Mesenchymal stem cell (in vitro differentiated cells and primary cell): Measurements from ENCODE around the gene ASB1.

Source experiments
- DNase-seq: peaks from one replicate; pipeline ENCODE4 v3.0.0-alpha.2; 2013
- H2AFZ ChIP-seq: one replicate; pipeline ENCODE4 v1.6.1; 2013; ENCODE audit warnings: low read depth, mild to moderate bottlenecking, control low read depth, inconsistent platforms, low read length, moderate library complexity
- H2AK5ac ChIP-seq: 2 replicates; pipeline ENCODE4 v1.6.1; 2013; ENCODE audit warnings: low read length, moderate library complexity, mild to moderate bottlenecking, inconsistent platforms; ENCODE audit not compliant: severe bottlenecking
- H2BK120ac ChIP-seq: one replicate; pipeline ENCODE4 v1.6.1; 2013; ENCODE audit warnings: low read depth, mild to moderate bottlenecking, inconsistent platforms, low read length, moderate library complexity
- H2BK12ac ChIP-seq, 2 experiments: one replicate each; pipeline ENCODE4 v1.6.1; 2013; ENCODE audit warnings: inconsistent platforms in 2 of 2, low read length in 2 of 2, mild to moderate bottlenecking in 2 of 2, moderate library complexity in 2 of 2, control low read depth in 1 of 2
- H2BK15ac ChIP-seq: one replicate; pipeline ENCODE4 v1.6.1; 2013; ENCODE audit warnings: mild to moderate bottlenecking, low read depth, inconsistent platforms; ENCODE audit not compliant: poor library complexity, severe bottlenecking
- H2BK5ac ChIP-seq: 2 replicates; pipeline ENCODE4 v1.6.1; 2013; ENCODE audit warnings: low read depth, mild to moderate bottlenecking, low read length, control low read depth, inconsistent platforms; ENCODE audit not compliant: poor library complexity, severe bottlenecking
- H3K14ac ChIP-seq, 2 experiments: one replicate each; pipeline ENCODE4 v1.6.1; 2013; ENCODE audit warnings: inconsistent platforms in 2 of 2, low read length in 2 of 2, control low read depth in 1 of 2, mild to moderate bottlenecking in 1 of 2, moderate library complexity in 1 of 2
- H3K18ac ChIP-seq, 2 experiments: one replicate each; pipeline ENCODE4 v1.6.1; 2013; ENCODE audit warnings: inconsistent platforms in 2 of 2, low read length in 2 of 2, control low read depth in 1 of 2, low read depth in 1 of 2, mild to moderate bottlenecking in 1 of 2
- H3K23ac ChIP-seq, 2 experiments: one replicate each; pipeline ENCODE4 v1.6.1; 2013; ENCODE audit warnings: inconsistent platforms in 2 of 2, low read length in 2 of 2, mild to moderate bottlenecking in 2 of 2, moderate library complexity in 2 of 2, control low read depth in 1 of 2
- H3K27ac ChIP-seq: 2 replicates; pipeline ENCODE4 v1.5.1; 2013; ENCODE audit warnings: mild to moderate bottlenecking, moderate library complexity, low read length, control low read depth, inconsistent platforms; ENCODE audit not compliant: poor library complexity, severe bottlenecking
- H3K27me3 ChIP-seq, 2 experiments: 2 replicates each; pipeline versions ENCODE4 v1.6.1 to v1.7.0; 2013; ENCODE audit warnings: low read length in 2 of 2, mild to moderate bottlenecking in 2 of 2, moderate library complexity in 2 of 2, control low read depth in 1 of 2, inconsistent platforms in 1 of 2; ENCODE audit not compliant: control insufficient read depth in 1 of 2, insufficient read depth in 1 of 2
- H3K36me3 ChIP-seq, 2 experiments: 2 replicates each; pipeline versions ENCODE4 v1.6.1 to v1.7.0; 2013; ENCODE audit warnings: low read length in 2 of 2, control low read depth in 1 of 2, inconsistent platforms in 1 of 2, low read depth in 1 of 2, mild to moderate bottlenecking in 1 of 2; ENCODE audit not compliant: insufficient read depth in 2 of 2, control insufficient read depth in 1 of 2
- H3K4ac ChIP-seq, 2 experiments: one replicate each; pipeline ENCODE4 v1.6.1; 2013; ENCODE audit warnings: inconsistent platforms in 2 of 2, low read length in 2 of 2, mild to moderate bottlenecking in 2 of 2, moderate library complexity in 2 of 2, control low read depth in 1 of 2, low read depth in 1 of 2
- H3K4me1 ChIP-seq: 2 replicates; pipeline ENCODE4 v1.6.1; 2013; ENCODE audit warnings: low read depth, low read length, control low read depth; ENCODE audit not compliant: control insufficient read depth, insufficient read depth
- H3K4me2 ChIP-seq: 2 replicates; pipeline ENCODE4 v1.6.1; 2013; ENCODE audit warnings: low read length, mild to moderate bottlenecking, inconsistent platforms; ENCODE audit not compliant: poor library complexity, severe bottlenecking
- H3K4me3 ChIP-seq, 2 experiments: 2 replicates each; pipeline versions ENCODE4 v1.5.1 to v1.7.0; 2013; ENCODE audit warnings: low read length in 2 of 2, mild to moderate bottlenecking in 2 of 2, control low read depth in 1 of 2, low read depth in 1 of 2; ENCODE audit not compliant: insufficient read depth in 1 of 2
- H3K79me1 ChIP-seq: replicated peaks from 2 replicates; pipeline ENCODE4 v1.6.1; 2013; ENCODE audit warnings: mild to moderate bottlenecking, control low read depth, low read length, inconsistent platforms; ENCODE audit not compliant: poor library complexity, severe bottlenecking
- H3K9ac ChIP-seq: 2 replicates; pipeline ENCODE4 v1.7.0; 2013; ENCODE audit warnings: mild to moderate bottlenecking, low read length, moderate library complexity
- H3K9me3 ChIP-seq: 2 replicates; pipeline ENCODE4 v1.7.0; 2013; ENCODE audit warnings: mild to moderate bottlenecking, low read length; ENCODE audit not compliant: control insufficient read depth
- H4K8ac ChIP-seq: one replicate; pipeline ENCODE4 v1.6.1; 2013; ENCODE audit warnings: inconsistent platforms, mild to moderate bottlenecking, low read length, moderate library complexity
- H4K91ac ChIP-seq: one replicate; pipeline ENCODE4 v1.6.1; 2013; ENCODE audit warnings: mild to moderate bottlenecking, low read length, inconsistent platforms
- WGBS: methylation state at CpG from one replicate; pipeline ENCODE4 v1.1.7; 2013; ENCODE audit warnings: mixed read lengths; 5-methylcytosine and 5-hydroxymethylcytosine counted together

ASB1 gene

DNA sequence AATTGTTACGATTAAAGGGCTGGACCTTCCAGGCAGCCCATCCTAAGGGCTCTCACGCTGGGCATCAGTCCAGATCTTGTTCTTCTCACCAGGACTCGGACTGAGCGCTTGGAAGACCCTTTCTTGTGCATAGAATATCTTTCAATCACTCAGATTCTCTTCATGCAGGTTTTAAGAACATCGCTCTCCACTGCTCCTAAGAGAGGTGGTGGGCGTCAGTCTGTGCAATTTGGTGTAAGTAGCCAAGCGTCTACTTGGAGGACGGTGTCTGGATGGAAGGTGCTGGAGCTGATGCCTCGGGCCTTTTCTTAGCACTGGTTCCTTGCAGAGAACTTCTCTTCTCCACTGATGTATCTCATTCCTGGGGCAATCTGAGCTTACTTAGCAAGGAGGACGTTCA lies 68.7 kb downstream of the ASB1 start:
- peaks cover 14% of the 10 kb centered on the region for H3K4me1 ChIP-seq
- no peak overlapping the region for H4K91ac ChIP-seq
- no peak overlapping the region for H3K4me2 ChIP-seq
- H3K14ac ChIP-seq = no peak overlapping the region
- no peak overlapping the region for H3K4me3 ChIP-seq
- H3K9me3 ChIP-seq = no peaks in the 10 kb centered on the region
- H3K79me1 ChIP-seq = no peaks in the 10 kb centered on the region
- no peak overlapping the region for H3K23ac ChIP-seq
- no peak overlapping the region for H3K4ac ChIP-seq
- no peak overlapping the region for H2AK5ac ChIP-seq
- no peak overlapping the region for H2BK120ac ChIP-seq
- no peak overlapping the region for H2BK5ac ChIP-seq
- WGBS = 83% methylated on average over 9 of the region's 10 CpGs
- H2BK15ac ChIP-seq = no peak overlapping the region
- DNase-seq = no peak
- H3K36me3 ChIP-seq = no peaks in the 10 kb centered on the region
- H3K27ac ChIP-seq = no peak overlapping the region
- H2BK12ac ChIP-seq = no peak overlapping the region
- H3K27me3 ChIP-seq = peaks cover 0 to 10% of the 10 kb centered on the region in 2 experiments
- H3K9ac ChIP-seq = no peak overlapping the region
- H3K18ac ChIP-seq = no peak overlapping the region
- no peak overlapping the region for H4K8ac ChIP-seq
- H2AFZ ChIP-seq = no peak overlapping the region

DNA sequence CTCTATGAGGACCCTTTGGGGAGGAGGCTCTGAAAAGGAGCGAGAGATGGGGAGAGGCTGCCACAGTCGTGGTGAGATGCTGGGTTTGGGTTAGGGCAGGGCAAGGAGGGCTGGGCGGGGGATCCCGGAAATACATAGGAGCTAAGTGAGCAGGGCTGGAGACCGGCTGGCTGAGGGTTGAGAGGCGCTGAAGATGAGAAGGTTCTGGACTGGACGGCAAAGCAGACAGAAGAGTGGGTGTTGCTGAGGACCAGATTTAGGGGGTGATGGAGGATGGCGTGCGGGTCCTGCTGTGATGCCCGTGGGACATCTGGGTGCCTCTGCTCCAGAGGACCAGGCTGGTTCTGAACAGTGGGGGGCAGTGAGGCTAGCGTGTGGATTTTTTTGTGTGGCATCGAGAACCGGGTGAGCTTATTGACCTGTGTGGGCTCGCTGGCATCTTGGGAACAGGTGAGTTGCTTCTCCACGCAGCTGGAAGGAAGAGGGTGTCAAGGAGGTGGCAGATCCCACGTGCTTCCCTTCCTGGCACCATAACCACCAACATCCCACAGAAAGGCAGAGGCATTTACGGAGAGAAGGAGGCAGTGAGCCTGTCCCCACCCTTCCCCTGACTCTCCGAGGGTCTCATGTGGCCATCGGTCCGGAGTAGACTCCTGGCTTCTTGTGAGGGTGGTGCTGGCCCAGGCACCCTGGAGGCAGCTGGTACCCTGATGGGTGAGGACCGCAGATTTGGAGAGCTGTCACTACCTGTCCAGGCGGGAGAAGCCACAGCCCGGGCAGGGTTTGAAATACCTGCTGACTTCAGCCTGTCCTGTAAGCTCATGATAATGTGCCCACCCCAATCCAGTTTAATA lies 70.3 kb downstream of the ASB1 start:
- DNase-seq = no peak
- H2BK12ac ChIP-seq = no peak overlapping the region
- 88% methylated on average over 23 of the region's 23 CpGs for WGBS
- H4K8ac ChIP-seq = no peak overlapping the region
- no peaks in the 10 kb centered on the region for H3K79me1 ChIP-seq
- no peak overlapping the region for H2BK5ac ChIP-seq
- peaks cover 14% of the 10 kb centered on the region for H3K4me1 ChIP-seq
- H3K36me3 ChIP-seq = no peaks in the 10 kb centered on the region
- H3K18ac ChIP-seq = no peak overlapping the region
- H3K9me3 ChIP-seq = no peaks in the 10 kb centered on the region
- no peak overlapping the region for H2BK120ac ChIP-seq
- no peak overlapping the region for H3K9ac ChIP-seq
- H3K4ac ChIP-seq = no peak overlapping the region
- no peak overlapping the region for H3K23ac ChIP-seq
- no peak overlapping the region for H2AFZ ChIP-seq
- H3K4me2 ChIP-seq = no peak overlapping the region
- H3K27ac ChIP-seq = no peak overlapping the region
- H3K4me3 ChIP-seq = no peak overlapping the region
- no peak overlapping the region for H2BK15ac ChIP-seq
- H4K91ac ChIP-seq = no peak overlapping the region
- peaks cover 0 to 6% of the 10 kb centered on the region in 2 experiments for H3K27me3 ChIP-seq
- H3K14ac ChIP-seq = no peak overlapping the region
- no peak overlapping the region for H2AK5ac ChIP-seq

DNA sequence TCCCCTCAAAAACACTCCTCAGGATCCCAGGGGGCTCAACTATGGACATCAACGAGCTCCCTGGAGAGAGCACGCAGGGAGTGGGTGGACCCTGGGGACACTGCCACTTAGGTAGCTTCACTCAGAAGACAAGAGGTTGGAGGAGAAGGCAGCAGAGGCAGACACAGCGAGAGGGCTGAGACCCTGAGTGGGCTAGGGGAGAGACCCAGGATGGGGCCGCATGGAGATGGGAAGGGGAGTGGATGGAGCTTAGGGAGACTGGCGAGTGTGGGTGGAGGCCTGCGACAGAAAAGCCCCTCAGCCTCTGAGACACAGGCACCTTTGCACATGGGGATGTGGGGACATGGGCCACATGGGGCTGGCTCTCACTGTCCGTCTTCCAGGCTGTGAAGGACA lies 70.9 kb downstream of the ASB1 start:
- no peak overlapping the region for H2AFZ ChIP-seq
- H3K4me1 ChIP-seq = peaks cover 14% of the 10 kb centered on the region
- H2BK15ac ChIP-seq = no peak overlapping the region
- H3K79me1 ChIP-seq = no peaks in the 10 kb centered on the region
- H3K14ac ChIP-seq = no peak overlapping the region
- peaks cover 0 to 5% of the 10 kb centered on the region in 2 experiments for H3K27me3 ChIP-seq
- H2BK5ac ChIP-seq = no peak overlapping the region
- H2AK5ac ChIP-seq = no peak overlapping the region
- no peak for DNase-seq
- H2BK120ac ChIP-seq = no peak overlapping the region
- no peak overlapping the region for H3K4ac ChIP-seq
- no peak overlapping the region for H3K4me2 ChIP-seq
- no peak overlapping the region for H3K23ac ChIP-seq
- no peak overlapping the region for H3K18ac ChIP-seq
- no peak overlapping the region for H3K9ac ChIP-seq
- no peaks in the 10 kb centered on the region for H3K36me3 ChIP-seq
- H2BK12ac ChIP-seq = no peak overlapping the region
- no peak overlapping the region for H3K27ac ChIP-seq
- no peak overlapping the region for H4K91ac ChIP-seq
- no peak overlapping the region for H4K8ac ChIP-seq
- no peaks in the 10 kb centered on the region for H3K9me3 ChIP-seq
- 82% methylated on average over 7 of the region's 7 CpGs for WGBS
- no peak overlapping the region for H3K4me3 ChIP-seq

DNA sequence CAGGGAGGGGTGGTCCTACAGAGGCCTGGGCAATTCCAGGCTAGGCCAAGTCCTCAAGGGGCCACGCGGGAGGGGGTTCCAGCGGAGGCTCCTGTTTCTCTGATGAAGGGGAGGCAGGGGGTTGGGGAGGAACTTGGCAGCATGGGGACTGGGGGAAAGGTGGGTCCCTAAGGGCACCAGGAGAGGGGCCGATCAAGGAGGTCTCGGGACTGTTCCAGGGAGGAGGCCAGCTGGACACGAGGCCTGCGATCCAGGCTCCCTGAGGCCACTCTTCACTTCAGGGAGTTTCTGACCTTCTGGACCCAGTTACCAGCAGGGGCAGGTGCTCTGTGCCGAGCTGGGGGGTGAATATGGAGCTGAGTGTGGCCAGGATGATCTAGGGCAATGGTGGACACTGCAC lies 71.5 kb downstream of the ASB1 start:
- DNase-seq = no peak
- no peak overlapping the region for H3K4ac ChIP-seq
- no peaks in the 10 kb centered on the region for H3K9me3 ChIP-seq
- H3K23ac ChIP-seq = no peak overlapping the region
- H3K79me1 ChIP-seq = no peaks in the 10 kb centered on the region
- no peak overlapping the region for H3K4me3 ChIP-seq
- no peak overlapping the region for H2AK5ac ChIP-seq
- H2AFZ ChIP-seq = no peak overlapping the region
- WGBS = 84% methylated on average over 8 of the region's 8 CpGs
- H3K27ac ChIP-seq = no peak overlapping the region
- H2BK120ac ChIP-seq = no peak overlapping the region
- H4K91ac ChIP-seq = no peak overlapping the region
- no peak overlapping the region for H3K9ac ChIP-seq
- no peaks in the 10 kb centered on the region for H3K27me3 ChIP-seq
- no peak overlapping the region for H2BK15ac ChIP-seq
- no peak overlapping the region for H3K4me2 ChIP-seq
- no peak overlapping the region for H4K8ac ChIP-seq
- peaks cover 14% of the 10 kb centered on the region for H3K4me1 ChIP-seq
- H3K14ac ChIP-seq = no peak overlapping the region
- H3K36me3 ChIP-seq = no peaks in the 10 kb centered on the region
- H2BK5ac ChIP-seq = no peak overlapping the region
- no peak overlapping the region for H2BK12ac ChIP-seq
- no peak overlapping the region for H3K18ac ChIP-seq
